Fibroblast of lung (primary cell): Measurements from ENCODE around the gene ARMC6. TPM values are rescaled to one million over a fixed set of nuclear protein-coding genes. Genes with fewer than 3 reads are reported as not detected.

Source experiments
- DNase-seq, 2 donors: peaks; one replicate each; pipeline versions ENCODE4 v3.0.0 to v3.0.0-alpha.2; 2010; ENCODE audit warnings: low read depth in 2 of 2
- H2AFZ ChIP-seq: 2 replicates; pipeline ENCODE4 v1.5.1; 2012; ENCODE audit warnings: low read length, control low read depth, inconsistent platforms
- H3K27ac ChIP-seq: 2 replicates; pipeline ENCODE4 v1.5.1; 2011; ENCODE audit warnings: low read length, control low read depth; ENCODE audit not compliant: insufficient read depth
- H3K27me3 ChIP-seq: 2 replicates; pipeline ENCODE4 v1.5.1; 2011; ENCODE audit warnings: mild to moderate bottlenecking, low read length; ENCODE audit not compliant: control insufficient read depth, insufficient read depth
- H3K36me3 ChIP-seq: 2 replicates; pipeline ENCODE4 v1.5.1; 2011; ENCODE audit warnings: low read length; ENCODE audit not compliant: control insufficient read depth, insufficient read depth
- H3K4me1 ChIP-seq: 2 replicates; pipeline ENCODE4 v1.5.1; 2011; ENCODE audit warnings: low read length; ENCODE audit not compliant: control insufficient read depth, insufficient read depth; ENCODE audit errors: extremely low read depth
- H3K4me2 ChIP-seq: 2 replicates; pipeline ENCODE4 v1.5.1; 2011; ENCODE audit warnings: low read length, control low read depth; ENCODE audit not compliant: insufficient read depth; ENCODE audit errors: extremely low read depth
- H3K4me3 ChIP-seq, 4 experiments: fragments of 200-600 bp in 1 of 4; sonication (generic) in 1 of 4; replicated peaks in 1 of 4; 2 replicates each; pipeline ENCODE4 v1.5.1; 2011 to 2016; ENCODE audit warnings: low read length in 4 of 4, low read depth in 3 of 4, mild to moderate bottlenecking in 3 of 4, control low read depth in 2 of 4, inconsistent platforms in 1 of 4, mixed read lengths in 1 of 4; ENCODE audit not compliant: insufficient read depth in 1 of 4; ENCODE audit errors: control extremely low read depth in 1 of 4
- H3K79me2 ChIP-seq: 2 replicates; pipeline ENCODE4 v1.5.1; 2012; ENCODE audit warnings: mild to moderate bottlenecking, low read length, inconsistent platforms; ENCODE audit not compliant: control insufficient read depth, insufficient read depth
- H3K9ac ChIP-seq: 2 replicates; pipeline ENCODE4 v1.5.1; 2011; ENCODE audit warnings: mild to moderate bottlenecking, low read length, control low read depth; ENCODE audit not compliant: insufficient read depth
- H3K9me3 ChIP-seq: 2 replicates; pipeline ENCODE4 v1.5.1; 2012; ENCODE audit warnings: low read depth, low read length; ENCODE audit not compliant: control insufficient read depth, insufficient read depth
- H4K20me1 ChIP-seq: 2 replicates; pipeline ENCODE4 v1.5.1; 2011; ENCODE audit warnings: low read length; ENCODE audit not compliant: control insufficient read depth, insufficient read depth; ENCODE audit errors: extremely low read depth
- EZH2 ChIP-seq: IDR thresholded peaks from 2 replicates; pipeline ENCODE4 v1.5.1; 2012; ENCODE audit warnings: low read length, control low read depth, mild to moderate bottlenecking; ENCODE audit errors: missing control alignments
- polyA plus RNA-seq, 2 donors: library from polyadenylated mRNA; depleted of rRNA in 1 of 2; stranded (reverse) in 1 of 2; unstranded in 1 of 2; fragments of >200 nt; gene quantifications; 2 replicates each; pipeline ENCODE4 v1.2.1, GENCODE V29; 2011 to 2012; ENCODE audit warnings: missing spikeins in 1 of 2
- total RNA-seq: library from RNA; depleted of rRNA; stranded (reverse); fragments of >200 nt; gene quantifications from 2 replicates; pipeline ENCODE4 v1.2.1, GENCODE V29; 2014
- TF ChIP-seq, protein P1 (sequence below), 2 donors: IDR thresholded peaks in 1 of 2; conservative IDR thresholded peaks in 1 of 2; 1 replicate in 1 of 2; 2 replicates in 1 of 2; pipeline ENCODE4 v1.5.1; 2011 to 2012; ENCODE audit warnings: low read length in 2 of 2, control low read depth in 1 of 2, inconsistent platforms in 1 of 2, low read depth in 1 of 2, mild to moderate bottlenecking in 1 of 2

Gene ARMC6
- total and polyA plus RNA-seq, 2 donors (not counting 1 experiment from before 2014, with no cell fraction given) = 14.0 to 35.8 TPM

DNA sequence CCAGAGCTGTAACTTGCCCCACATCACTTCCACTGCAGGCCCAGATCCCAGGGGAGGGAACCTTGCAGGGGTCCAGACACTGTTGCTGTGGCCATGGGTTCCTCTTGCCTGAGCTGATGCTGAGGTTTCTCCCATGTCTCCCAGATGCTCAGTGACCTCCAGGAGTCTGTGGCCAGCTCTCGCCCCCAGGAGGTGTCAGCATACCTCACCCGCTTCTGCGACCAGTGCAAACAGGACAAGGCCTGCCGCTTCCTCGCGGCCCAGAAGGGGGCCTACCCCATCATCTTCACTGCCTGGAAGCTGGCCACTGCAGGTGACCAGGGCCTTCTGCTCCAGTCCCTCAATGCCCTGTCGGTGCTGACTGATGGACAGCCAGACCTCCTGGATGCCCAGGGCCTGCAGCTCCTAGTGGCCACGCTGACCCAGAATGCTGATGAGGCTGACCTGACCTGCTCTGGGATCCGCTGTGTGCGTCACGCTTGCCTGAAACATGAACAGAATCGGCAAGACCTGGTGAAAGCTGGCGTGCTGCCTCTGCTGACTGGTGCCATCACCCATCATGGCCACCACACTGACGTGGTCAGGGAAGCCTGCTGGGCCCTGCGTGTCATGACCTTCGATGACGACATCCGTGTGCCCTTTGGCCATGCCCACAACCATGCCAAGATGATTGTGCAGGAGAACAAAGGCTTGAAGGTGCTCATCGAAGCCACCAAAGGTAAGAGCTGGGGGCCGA is 18.2 kb downstream of the ARMC6 start:
- Histone ChIP-seq H3K9ac (no peak overlapping the region), H3K79me2 (no peaks in the 10 kb centered on the region), H3K27me3 (no peaks in the 10 kb centered on the region), H3K4me3 (no peak overlapping the region), H3K27ac (no peak overlapping the region), H3K4me1 (no peaks in the 10 kb centered on the region), H3K4me2 (no peak overlapping the region), H2AFZ (no peak overlapping the region), H3K36me3 (peaks cover 26% of the 10 kb centered on the region), H4K20me1 (peaks cover 1% of the 10 kb centered on the region), H3K9me3 (no peaks in the 10 kb centered on the region)
- TF ChIP-seq, protein P1, sequence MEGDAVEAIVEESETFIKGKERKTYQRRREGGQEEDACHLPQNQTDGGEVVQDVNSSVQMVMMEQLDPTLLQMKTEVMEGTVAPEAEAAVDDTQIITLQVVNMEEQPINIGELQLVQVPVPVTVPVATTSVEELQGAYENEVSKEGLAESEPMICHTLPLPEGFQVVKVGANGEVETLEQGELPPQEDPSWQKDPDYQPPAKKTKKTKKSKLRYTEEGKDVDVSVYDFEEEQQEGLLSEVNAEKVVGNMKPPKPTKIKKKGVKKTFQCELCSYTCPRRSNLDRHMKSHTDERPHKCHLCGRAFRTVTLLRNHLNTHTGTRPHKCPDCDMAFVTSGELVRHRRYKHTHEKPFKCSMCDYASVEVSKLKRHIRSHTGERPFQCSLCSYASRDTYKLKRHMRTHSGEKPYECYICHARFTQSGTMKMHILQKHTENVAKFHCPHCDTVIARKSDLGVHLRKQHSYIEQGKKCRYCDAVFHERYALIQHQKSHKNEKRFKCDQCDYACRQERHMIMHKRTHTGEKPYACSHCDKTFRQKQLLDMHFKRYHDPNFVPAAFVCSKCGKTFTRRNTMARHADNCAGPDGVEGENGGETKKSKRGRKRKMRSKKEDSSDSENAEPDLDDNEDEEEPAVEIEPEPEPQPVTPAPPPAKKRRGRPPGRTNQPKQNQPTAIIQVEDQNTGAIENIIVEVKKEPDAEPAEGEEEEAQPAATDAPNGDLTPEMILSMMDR (conservative IDR thresholded peaks at IDR 0.05 in 1 of 2, IDR thresholded peaks at IDR 0.05 in 1 of 2; ENCODE audit: low read depth in 1 of 2, low read length in 2 of 2) = no peak
- no peak for TF ChIP-seq EZH2
- DNase-seq = no peak

DNA sequence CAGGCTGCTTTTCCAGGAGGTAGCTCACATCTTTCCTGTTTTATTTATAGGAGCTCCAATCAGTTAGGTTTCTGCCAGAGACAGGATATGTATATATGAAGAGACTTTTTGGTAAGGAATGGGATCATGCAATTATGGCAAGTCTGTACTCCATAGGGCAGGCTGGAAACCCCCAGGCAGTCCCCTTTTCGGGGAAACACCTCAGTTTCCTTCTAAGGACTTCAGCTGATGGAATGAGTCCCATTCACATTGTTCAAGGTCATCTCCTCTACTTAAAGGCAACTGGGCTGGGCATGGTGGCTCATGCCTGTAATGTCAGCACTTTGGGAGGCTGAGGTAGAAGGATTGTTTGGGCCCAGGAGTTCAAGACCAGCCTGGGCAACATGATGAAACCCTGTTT is 19.5 kb downstream of the ARMC6 start:
- TF ChIP-seq EZH2 = no peak
- TF ChIP-seq, protein P1 (conservative IDR thresholded peaks at IDR 0.05 in 1 of 2, IDR thresholded peaks at IDR 0.05 in 1 of 2; ENCODE audit: low read depth in 1 of 2, low read length in 2 of 2) = no peak
- no peak for DNase-seq
- H3K36me3 ChIP-seq = peaks cover 31% of the 10 kb centered on the region
- H3K4me3 ChIP-seq = no peak overlapping the region
- no peak overlapping the region for H3K4me2 ChIP-seq
- no peak overlapping the region for H2AFZ ChIP-seq
- no peaks in the 10 kb centered on the region for H3K4me1 ChIP-seq
- no peak overlapping the region for H3K27ac ChIP-seq
- H3K9ac ChIP-seq = no peak overlapping the region
- peaks cover 1% of the 10 kb centered on the region for H4K20me1 ChIP-seq
- H3K27me3 ChIP-seq = no peaks in the 10 kb centered on the region
- H3K9me3 ChIP-seq = no peaks in the 10 kb centered on the region
- no peaks in the 10 kb centered on the region for H3K79me2 ChIP-seq

DNA sequence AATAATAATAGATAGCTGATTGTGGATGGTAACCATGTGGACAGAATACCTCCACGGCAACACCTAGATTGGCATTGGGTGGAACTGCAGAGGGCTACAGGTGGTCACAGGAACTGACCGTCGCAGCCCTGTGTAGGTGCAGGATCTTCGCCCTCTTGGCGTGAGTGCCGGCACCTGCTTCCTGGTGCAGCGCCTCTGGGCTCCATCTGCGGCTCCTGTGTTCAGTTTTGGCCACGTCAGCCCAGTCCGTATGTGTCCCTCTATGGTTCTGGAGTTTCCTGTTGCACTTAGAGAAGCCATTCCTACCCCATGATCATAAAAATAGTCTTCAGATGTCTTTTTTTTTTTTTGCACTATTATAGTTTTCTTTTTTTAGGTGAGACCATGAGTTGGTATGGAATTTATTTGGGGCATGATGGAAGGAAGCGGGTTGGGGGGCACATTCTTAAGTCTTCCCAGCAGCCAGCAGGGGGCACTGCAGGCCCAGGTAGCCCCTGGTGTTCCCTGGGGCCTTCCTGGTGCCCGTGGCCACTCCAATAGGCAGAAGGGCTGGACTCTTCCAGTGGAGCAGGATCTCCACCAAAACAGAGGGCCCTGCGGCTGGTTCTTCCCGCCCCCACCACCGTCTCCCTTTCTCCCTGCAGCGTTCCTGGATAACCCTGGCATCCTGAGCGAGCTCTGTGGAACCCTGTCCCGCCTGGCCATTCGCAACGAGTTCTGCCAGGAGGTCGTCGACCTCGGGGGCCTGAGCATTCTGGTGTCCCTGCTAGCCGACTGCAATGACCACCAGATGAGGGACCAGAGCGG is 20.3 kb downstream of the ARMC6 start:
- Histone ChIP-seq H3K9ac (no peak overlapping the region), H3K36me3 (peaks cover 33% of the 10 kb centered on the region), H3K27ac (no peak overlapping the region), H3K27me3 (no peaks in the 10 kb centered on the region), H3K4me2 (no peak overlapping the region), H3K4me1 (no peaks in the 10 kb centered on the region), H2AFZ (no peak overlapping the region), H4K20me1 (peaks cover 1% of the 10 kb centered on the region), H3K79me2 (no peaks in the 10 kb centered on the region), H3K9me3 (no peaks in the 10 kb centered on the region), H3K4me3 (no peak overlapping the region)
- TF ChIP-seq, protein P1 (conservative IDR thresholded peaks at IDR 0.05 in 1 of 2, IDR thresholded peaks at IDR 0.05 in 1 of 2; ENCODE audit: low read depth in 1 of 2, low read length in 2 of 2) = peak; percentile 62 to 67
- no peak for TF ChIP-seq EZH2
- DNase-seq = peak in 1 of 2 donors; percentile 63
